ENCODE results near the gene OR4F15.
"Not testable (repeated sequence)": the region's sequence is repeated elsewhere in the genome, so short reads cannot be mapped to it uniquely, and the experiment has no call there.

The OR4F15 gene

GRCh38 chr15:101811902-101812301, at the start of gene OR4F15:
Gene OR4F15, plus strand, starts transcription at chr15:101812202. Its CDS starts 5,985 bp downstream, at chr15:101818187.
- no peak for DNase-seq (ENCODE audit: low spot score)
- Histone ChIP-seq H3K4me3 (no peak within 1 kb of the TSS), H3K27ac (no peak within 1 kb of the TSS)
- TF ChIP-seq CTCF (IDR thresholded peaks at IDR 0.05): no peak

- not testable (repeated sequence) for H3K27ac ChIP-seq; DNase-seq (ENCODE audit: low spot score); H3K4me3 ChIP-seq
These were observed 47.2 kb upstream of the OR4F15 start for GRCh38 chr15:101764669-101765339.

GRCh38 chr15:101765340-101765671, 46.7 kb upstream of the OR4F15 start:
- H3K27ac ChIP-seq; DNase-seq (ENCODE audit: low spot score); H3K4me3 ChIP-seq: not testable (repeated sequence)

- Histone ChIP-seq H3K4me3 (no peak overlapping the region), H3K27ac (no peak overlapping the region)
- no peak for TF ChIP-seq CTCF (IDR thresholded peaks at IDR 0.05)
- DNase-seq (ENCODE audit: low spot score): peak; percentile 45
These were observed 46.1 kb upstream of the OR4F15 start for GRCh38 chr15:101765772-101766456.

- DNase-seq (ENCODE audit: low spot score): peak; percentile 46
- not testable (repeated sequence) for H3K4me3 ChIP-seq, H3K27ac ChIP-seq
These were observed 44.8 kb upstream of the OR4F15 start for GRCh38 chr15:101767083-101767640.

- no peak for TF ChIP-seq CTCF (IDR thresholded peaks at IDR 0.05)
- DNase-seq (ENCODE audit: low spot score): peak; percentile 41
- H3K27ac ChIP-seq: no peak overlapping the region
- H3K4me3 ChIP-seq: no peak overlapping the region
These were observed 39.1 kb upstream of the OR4F15 start for GRCh38 chr15:101772921-101773320.

GRCh38 chr15:101773496-101774100, 38.4 kb upstream of the OR4F15 start:
- no peak overlapping the region for H3K27ac ChIP-seq
- peak; percentile 36 for DNase-seq (ENCODE audit: low spot score)
- no peak overlapping the region for H3K4me3 ChIP-seq
- TF ChIP-seq CTCF (IDR thresholded peaks at IDR 0.05): no peak

- TF ChIP-seq CTCF (IDR thresholded peaks at IDR 0.05): no peak
- H3K27ac ChIP-seq: no peak overlapping the region
- DNase-seq (ENCODE audit: low spot score): no peak
- H3K4me3 ChIP-seq: no peak overlapping the region
These were observed 36.9 kb upstream of the OR4F15 start for GRCh38 chr15:101775136-101775535.

GRCh38 chr15:101778576-101778975, 33.4 kb upstream of the OR4F15 start:
- DNase-seq (ENCODE audit: low spot score); H3K4me3 ChIP-seq; H3K27ac ChIP-seq: not testable (repeated sequence)

GRCh38 chr15:101780225-101780624, 31.8 kb upstream of the OR4F15 start:
- DNase-seq (ENCODE audit: low spot score); H3K4me3 ChIP-seq; H3K27ac ChIP-seq: not testable (repeated sequence)
